GM12875 (cell line): ENCODE measurements around the gene C10orf105.

Experiments
- H3K4me3 ChIP-seq: one replicate; pipeline ENCODE4 v1.5.1; 2011; ENCODE audit warnings: low read depth, low read length, control low read depth
- CTCF ChIP-seq: IDR thresholded peaks from 2 replicates; pipeline ENCODE4 v1.5.1; 2011; ENCODE audit warnings: low read depth, mild to moderate bottlenecking, control low read depth, inconsistent platforms, low read length, moderate library complexity, borderline replicate concordance; ENCODE audit not compliant: insufficient read depth

The C10orf105 gene

DNA sequence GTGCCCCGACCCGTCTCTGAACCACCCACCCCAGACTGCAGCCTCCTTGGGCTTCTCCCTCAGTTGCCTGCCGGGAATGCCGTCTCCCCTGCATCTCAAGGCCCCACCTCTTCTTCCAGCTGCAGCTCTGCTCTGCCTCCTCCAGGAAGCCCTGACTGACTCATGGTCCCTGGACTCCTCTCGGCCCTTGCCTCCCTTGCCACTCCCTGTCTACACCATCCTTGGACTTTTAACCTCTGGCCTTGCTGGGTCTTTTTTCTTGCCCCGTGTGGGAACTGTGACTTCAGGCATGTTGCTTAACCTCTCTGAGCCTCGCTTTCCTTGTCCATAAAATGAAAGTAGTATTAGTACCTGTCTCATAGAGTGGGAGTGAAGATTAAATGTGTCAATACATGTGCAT is 56.3 kb downstream of the C10orf105 start:
- no peak for TF ChIP-seq CTCF
- no peak overlapping the region for H3K4me3 ChIP-seq

DNA sequence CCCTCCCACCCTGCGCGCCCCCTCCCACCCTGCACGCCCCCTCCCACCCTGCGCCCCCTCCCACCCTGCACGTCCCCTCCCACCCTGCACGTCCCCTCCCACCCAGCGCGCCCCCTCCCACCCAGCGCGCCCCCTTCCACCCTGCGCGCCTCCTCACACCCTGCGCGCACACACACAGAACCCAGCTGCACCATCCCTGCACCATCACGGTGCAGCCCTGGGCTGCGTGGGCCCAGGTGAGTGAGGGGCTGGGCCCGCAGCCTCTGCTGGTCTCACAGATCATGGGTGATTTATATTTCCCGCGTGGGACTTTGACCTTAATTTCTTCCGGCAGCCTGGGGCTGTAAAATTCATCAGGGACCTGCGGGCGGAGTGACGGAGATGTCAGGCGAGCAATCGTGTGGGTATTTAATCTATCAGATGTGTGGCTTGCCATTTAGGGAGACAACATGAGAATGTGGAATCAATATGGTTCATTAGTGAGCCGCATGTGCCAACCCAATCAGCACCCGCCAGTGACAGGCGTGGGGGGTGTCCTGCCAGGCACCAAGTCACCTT is 57.7 kb downstream of the C10orf105 start:
- no peak for TF ChIP-seq CTCF
- H3K4me3 ChIP-seq: no peak overlapping the region
